GM12892 (cell line): Measurements from ENCODE around the gene CDC14B.

ENCODE experiments used
- POLR2A ChIP-seq: IDR thresholded peaks from 2 replicates; pipeline ENCODE4 v1.6.1; 2011; ENCODE audit warnings: low read depth, low read length, control low read depth
- POLR2AphosphoS5 ChIP-seq: IDR thresholded peaks from 2 replicates; pipeline ENCODE4 v1.6.1; 2011; ENCODE audit warnings: low read depth, low read length, control low read depth

DNA sequence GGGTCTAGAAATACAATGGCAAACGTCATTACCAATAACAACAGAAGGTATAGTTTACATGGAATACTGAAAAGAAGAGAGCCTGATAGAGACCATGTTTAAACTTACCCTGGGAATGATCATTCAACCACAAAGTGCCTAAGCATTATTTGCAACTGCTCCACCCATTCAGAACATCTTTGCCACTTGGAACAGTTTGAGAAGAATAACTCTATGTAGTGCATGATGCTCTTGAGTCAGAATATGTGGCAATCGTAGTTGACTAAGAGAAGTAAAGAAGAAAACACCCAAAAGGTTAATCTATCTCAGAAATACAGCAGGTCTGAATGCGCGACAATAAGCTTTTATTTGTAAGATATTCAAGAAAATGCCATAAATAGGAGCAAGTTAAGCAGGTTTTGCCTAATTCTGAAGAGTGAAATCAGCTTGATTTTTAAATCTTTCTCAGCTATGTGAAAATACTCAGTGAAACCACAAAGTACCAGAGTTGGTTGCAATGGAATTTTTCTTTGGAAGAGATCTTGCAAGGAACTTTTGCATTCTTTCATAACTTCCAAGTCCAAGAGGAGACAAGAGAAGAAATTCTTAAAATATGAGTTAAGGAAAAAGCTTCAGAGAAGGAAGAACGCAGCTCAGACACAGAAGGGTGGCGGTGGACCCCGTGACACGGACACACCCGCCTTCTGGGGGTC lies 105.4 kb downstream of the CDC14B start:
- TF ChIP-seq POLR2A: no peak
- no peak for TF ChIP-seq POLR2AphosphoS5
